Endothelial cell of umbilical vein (primary cell): ENCODE data around the gene TMTC1. TPM values are rescaled to one million over a fixed set of nuclear protein-coding genes. Genes with fewer than 3 reads are reported as not detected.
A peak's percentile ranks its signal among the peaks of the same experiment; 100 is the strongest.

ENCODE experiments used
- BruUV-seq: library from RNA; stranded (reverse); fragments of 400-500 nt; replicated peaks from 2 replicates; lab custom pipeline; 2021; lab: Mats Ljungman, UMichigan
- CTCF ChIA-PET: fragments of 300-600, 350-600 bp; sonication (Branson Sonifier 250); formaldehyde crosslinking; loops from one replicate; lab custom pipeline; 2021; ENCODE audit warnings: antibody characterized with exemption, inconsistent platforms; lab: Charles Lee
- POLR2A ChIA-PET: fragments of 300-600, 350-600 bp; sonication (Branson Sonifier 250); formaldehyde crosslinking; loops from one replicate; lab custom pipeline; 2021; ENCODE audit warnings: antibody characterized with exemption, inconsistent platforms; lab: Charles Lee
- DNase-seq: peaks from one replicate; pipeline ENCODE4 v3.0.0-alpha.2; 2011; ENCODE audit warnings: low read depth, low spot score
- FAIRE-seq: peaks from 2 replicates; lab custom pipeline; 2011; peaks lifted over from hg19 to GRCh38; lab: Jason Lieb, UNC
- H2AFZ ChIP-seq: 2 replicates; pipeline ENCODE4 v1.6.0; 2012; ENCODE audit warnings: low read depth, low read length, control low read depth, inconsistent platforms
- H3K27ac ChIP-seq: 2 replicates; pipeline ENCODE4 v1.5.1; 2011; ENCODE audit warnings: low read depth, mild to moderate bottlenecking, control low read depth, low read length, moderate library complexity; ENCODE audit not compliant: insufficient read depth
- H3K27me3 ChIP-seq, 2 experiments: 2 replicates each; pipeline versions ENCODE4 v1.6.0 to v1.6.1; 2011; ENCODE audit warnings: low read length in 2 of 2, mixed read lengths in 1 of 2; ENCODE audit not compliant: control insufficient read depth in 2 of 2, insufficient read depth in 2 of 2
- H3K36me3 ChIP-seq, 2 experiments: 2 replicates in 1 of 2; 3 replicates in 1 of 2; pipeline ENCODE4 v1.5.1; 2011; ENCODE audit warnings: low read length in 2 of 2, mild to moderate bottlenecking in 1 of 2, moderate library complexity in 1 of 2; ENCODE audit not compliant: control insufficient read depth in 2 of 2, insufficient read depth in 2 of 2; ENCODE audit errors: extremely low read depth in 1 of 2
- H3K4me1 ChIP-seq: 3 replicates; pipeline ENCODE4 v1.5.1; 2011; ENCODE audit warnings: mild to moderate bottlenecking, low read length; ENCODE audit not compliant: control insufficient read depth, insufficient read depth; ENCODE audit errors: extremely low read depth
- H3K4me2 ChIP-seq: 2 replicates; pipeline ENCODE4 v1.6.1; 2011; ENCODE audit warnings: low read length, control low read depth, mixed read lengths; ENCODE audit not compliant: insufficient read depth
- H3K4me3 ChIP-seq, 3 experiments: fragments of 200-600 bp in 1 of 3; sonication (generic), shearing (Covaris generic) in 1 of 3; replicated peaks in 1 of 3; 2 replicates each; pipeline ENCODE4 v1.5.1; 2011 to 2016; ENCODE audit warnings: control low read depth in 3 of 3, low read length in 3 of 3, mild to moderate bottlenecking in 2 of 3, inconsistent platforms in 1 of 3, low read depth in 1 of 3, moderate library complexity in 1 of 3; ENCODE audit not compliant: insufficient read depth in 1 of 3
- H3K79me2 ChIP-seq: 2 replicates; pipeline ENCODE4 v1.6.0; 2012; ENCODE audit warnings: low read length, inconsistent platforms; ENCODE audit not compliant: control insufficient read depth, insufficient read depth
- H3K9ac ChIP-seq: replicated peaks from 2 replicates; pipeline ENCODE3; 2011; ENCODE audit warnings: low read length, control low read depth; ENCODE audit not compliant: insufficient read depth; ENCODE audit errors: extremely low read depth
- H3K9me1 ChIP-seq: replicated peaks from 3 replicates; pipeline ENCODE4 v1.6.0; 2011; ENCODE audit warnings: mild to moderate bottlenecking, low read length; ENCODE audit not compliant: control insufficient read depth, insufficient read depth; ENCODE audit errors: extremely low read depth
- H3K9me3 ChIP-seq: replicated peaks from 2 replicates; pipeline ENCODE4 v1.5.1; 2012; ENCODE audit warnings: low read length, inconsistent platforms; ENCODE audit not compliant: control insufficient read depth, insufficient read depth
- H4K20me1 ChIP-seq: replicated peaks from 2 replicates; pipeline ENCODE3; 2011; ENCODE audit warnings: mild to moderate bottlenecking, low read length; ENCODE audit not compliant: control insufficient read depth, insufficient read depth; ENCODE audit errors: extremely low read depth
- EZH2 ChIP-seq: IDR thresholded peaks from 2 replicates; pipeline ENCODE4 v1.6.1; 2012; ENCODE audit warnings: borderline replicate concordance, low read depth, mild to moderate bottlenecking, moderate library complexity, low read length, inconsistent platforms; ENCODE audit not compliant: severe bottlenecking
- FOS ChIP-seq: IDR thresholded peaks from 2 replicates; pipeline ENCODE4 v1.6.1; 2011; ENCODE audit warnings: mild to moderate bottlenecking, low read length, moderate library complexity, borderline replicate concordance; ENCODE audit not compliant: insufficient read depth
- JUN ChIP-seq: IDR thresholded peaks from 2 replicates; pipeline ENCODE4 v1.6.1; 2011; ENCODE audit warnings: borderline replicate concordance, low read depth; ENCODE audit not compliant: insufficient read length, insufficient read depth
- POLR2A ChIP-seq: IDR thresholded peaks from 2 replicates; pipeline ENCODE4 v1.6.1; 2012; ENCODE audit warnings: low read depth, mild to moderate bottlenecking, control low read depth, low read length
- POLR2AphosphoS5 ChIP-seq: IDR thresholded peaks from 2 replicates; pipeline ENCODE4 v1.6.1; 2012; ENCODE audit warnings: low read depth, mild to moderate bottlenecking, control low read depth, low read length, moderate library complexity; ENCODE audit not compliant: insufficient read depth
- dilution Hi-C: fragments of 300-500 bp; cut with MboI; formaldehyde crosslinking; loops from one replicate; pipeline ENCODE4 v1.15.0; 2019; ENCODE audit warnings: low sequenced_read_pairs; ENCODE audit not compliant: extremely low pct_ligation_motif_present
- intact Hi-C: fragments of 100-400 bp; cut with micrococcal nuclease; formaldehyde crosslinking; loops from one replicate; pipeline ENCODE4 v1.10.0; 2022
- polyA plus RNA-seq, 4 experiments: library from polyadenylated mRNA; depleted of rRNA in 3 of 4; stranded (reverse) in 3 of 4; unstranded in 1 of 4; fragments of >200 nt; gene quantifications; 2 replicates each; pipeline versions ENCODE4 v1.2.1 to v1.2.3, GENCODE V29; 2011 to 2012; ENCODE audit warnings: missing spikeins in 1 of 4
- total RNA-seq: library from RNA; stranded (reverse); gene quantifications from 2 replicates; pipeline ENCODE4 v1.2.3, GENCODE V29; 2021

TMTC1 gene
- total and polyA plus RNA-seq, 2 donors (not counting 3 experiments of a cell fraction or from before 2014, with no cell fraction given), result 5.4 to 5.9 TPM

DNA sequence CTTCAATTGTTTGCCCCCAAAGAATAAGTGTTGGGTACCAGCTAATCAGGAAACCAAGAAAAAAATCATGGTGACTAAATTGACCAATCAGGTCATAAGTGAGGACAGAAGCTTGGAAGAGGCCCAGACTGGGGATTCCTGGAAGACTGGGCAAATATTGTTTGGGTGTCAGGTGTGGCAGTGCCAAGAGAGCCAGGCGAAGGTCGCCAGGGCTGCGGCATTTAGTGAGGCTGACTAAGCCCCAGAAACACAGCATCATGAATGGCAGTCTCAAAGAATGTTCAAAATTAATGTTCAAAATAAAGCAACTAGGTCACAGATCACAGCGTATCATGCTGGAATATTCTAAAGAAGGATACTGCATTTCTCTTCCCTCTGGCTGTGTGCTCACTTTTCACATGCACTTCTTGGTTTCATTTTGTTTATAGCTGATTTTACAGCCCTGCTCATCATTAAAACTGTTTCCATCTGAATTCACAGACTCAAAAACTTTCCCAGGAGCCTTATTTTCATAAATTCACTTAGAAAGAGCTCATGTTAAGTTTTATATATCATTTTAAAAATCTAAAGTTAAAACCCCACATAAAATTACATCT, 201.0 kb downstream of the TMTC1 start:
- H3K9me1 ChIP-seq, result no peaks in the 10 kb centered on the region
- H3K4me1 ChIP-seq, result peaks cover 19% of the 10 kb centered on the region
- no peaks in the 10 kb centered on the region for H4K20me1 ChIP-seq
- POLR2A ChIA-PET, result no interaction called here
- intact Hi-C loops (no loop called here), dilution Hi-C loops (no loop called here)
- no peaks in the 10 kb centered on the region for H3K36me3 ChIP-seq
- CTCF ChIA-PET, result interaction anchor here (1.5 to 1.6 kb wide), 2 partner anchors 23 to 29 kb away, joined by 3 to 5 read pairs; no protein-coding TSS in a partner anchor
- no peaks in the 10 kb centered on the region for H3K79me2 ChIP-seq
- BruUV-seq, result no TSS peak
- no peak overlapping the region for H3K27ac ChIP-seq
- peak overlapping the region; percentile 34 for H3K4me2 ChIP-seq
- DNase-seq (no peak), FAIRE-seq (no peak)
- no peak overlapping the region for H3K4me3 ChIP-seq
- H3K9me3 ChIP-seq, result no peaks in the 10 kb centered on the region
- peak overlapping the region; percentile 44 for H2AFZ ChIP-seq
- no peaks in the 10 kb centered on the region for H3K27me3 ChIP-seq
- no peak overlapping the region for H3K9ac ChIP-seq
- no peak for TF ChIP-seq EZH2

DNA sequence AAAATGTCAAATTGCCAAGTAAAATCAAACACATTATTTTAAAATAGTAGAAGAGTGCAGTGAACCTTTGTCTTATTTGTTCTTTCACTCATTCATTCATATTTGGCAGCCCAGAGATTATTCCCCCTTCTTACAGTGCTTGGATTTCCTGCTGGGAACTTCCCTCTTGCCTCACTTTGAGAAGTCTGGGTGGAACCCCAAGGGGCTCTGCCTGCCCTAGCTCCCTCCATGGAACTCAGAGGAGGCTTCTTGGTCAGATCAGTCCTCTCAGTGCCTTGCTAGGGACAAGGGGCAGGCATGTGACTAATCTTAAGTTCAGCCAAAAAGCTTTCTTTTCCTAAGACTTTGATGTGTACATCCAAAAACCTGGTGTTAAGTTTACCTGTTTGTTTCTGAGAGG, 201.6 kb downstream of the TMTC1 start:
- Histone ChIP-seq H3K9me3 (no peaks in the 10 kb centered on the region), H3K9ac (no peak overlapping the region), H3K79me2 (no peaks in the 10 kb centered on the region), H3K36me3 (no peaks in the 10 kb centered on the region), H3K9me1 (no peaks in the 10 kb centered on the region), H3K27ac (no peak overlapping the region), H3K4me2 (peak overlapping the region; percentile 71), H2AFZ (peak overlapping the region; percentile 62), H3K4me3 (no peak overlapping the region), H4K20me1 (no peaks in the 10 kb centered on the region), H3K4me1 (peaks cover 21% of the 10 kb centered on the region), H3K27me3 (no peaks in the 10 kb centered on the region)
- DNase-seq (peak; percentile 36), FAIRE-seq (no peak)
- POLR2A ChIA-PET, result no interaction called here
- TF ChIP-seq JUN (no peak), FOS (no peak), POLR2A (no peak), EZH2 (no peak), POLR2AphosphoS5 (no peak)
- dilution Hi-C loops (no loop called here), intact Hi-C loops (no loop called here)
- no TSS peak for BruUV-seq
- CTCF ChIA-PET, result interaction anchor here (1.2 to 1.3 kb wide), 2 partner anchors 19 to 58 kb away, joined by 3 to 4 read pairs; no protein-coding TSS in a partner anchor
